DOHH2 (cell line): ENCODE data around the gene SPAG6.
A peak's percentile ranks its signal among the peaks of the same experiment; 100 is the strongest.

Source experiments
- H3F3A ChIP-seq: fragments of 200-600 bp; sonication (generic), shearing (Covaris generic); 2 replicates; pipeline ENCODE4 v1.6.0; 2016; ENCODE audit warnings: antibody characterized with exemption, mild to moderate bottlenecking; ENCODE audit not compliant: control insufficient read depth, insufficient read depth
- H3K27ac ChIP-seq: fragments of 200-600 bp; sonication (generic); 2 replicates; pipeline ENCODE4 v1.5.1; 2014; ENCODE audit warnings: low read depth, mild to moderate bottlenecking, low read length, moderate library complexity
- H3K27me3 ChIP-seq: fragments of 200-600 bp; sonication (generic); 2 replicates; pipeline ENCODE4 v1.6.1; 2014; ENCODE audit warnings: mild to moderate bottlenecking, low read length, mixed read lengths; ENCODE audit not compliant: control insufficient read depth
- H3K36me3 ChIP-seq: fragments of 200-600 bp; sonication (generic); 2 replicates; pipeline ENCODE4 v1.6.1; 2014; ENCODE audit warnings: mild to moderate bottlenecking, low read length, moderate library complexity, mixed read lengths; ENCODE audit not compliant: control insufficient read depth
- H3K4me1 ChIP-seq: fragments of 200-600 bp; sonication (generic); 2 replicates; pipeline ENCODE4 v1.6.1; 2014; ENCODE audit warnings: mild to moderate bottlenecking, low read length, mixed read lengths; ENCODE audit not compliant: control insufficient read depth
- H3K4me2 ChIP-seq: fragments of 200-600 bp; sonication (generic); 2 replicates; pipeline ENCODE4 v1.6.0; 2014; ENCODE audit warnings: mild to moderate bottlenecking, low read length, moderate library complexity
- H3K4me3 ChIP-seq: fragments of 200-600 bp; sonication (generic); 2 replicates; pipeline ENCODE4 v1.5.1; 2014; ENCODE audit warnings: mild to moderate bottlenecking, low read length, mixed read lengths
- H3K79me2 ChIP-seq: fragments of 200-600 bp; sonication (generic); 2 replicates; pipeline ENCODE4 v1.6.1; 2014; ENCODE audit warnings: mild to moderate bottlenecking, low read length, mixed read lengths; ENCODE audit not compliant: control insufficient read depth
- H3K9me2 ChIP-seq: fragments of 200-600 bp; sonication (generic); replicated peaks from 2 replicates; pipeline ENCODE4 v1.6.1; 2014; ENCODE audit warnings: mild to moderate bottlenecking, low read length, mixed read lengths; ENCODE audit not compliant: control insufficient read depth
- H3K9me3 ChIP-seq: fragments of 200-600 bp; sonication (generic); 2 replicates; pipeline ENCODE4 v1.6.1; 2014; ENCODE audit warnings: antibody characterized with exemption, low read length, mixed read lengths; ENCODE audit not compliant: control insufficient read depth, insufficient read depth
- H4K20me1 ChIP-seq: fragments of 200-600 bp; sonication (generic); 2 replicates; pipeline ENCODE4 v1.6.0; 2014; ENCODE audit warnings: low read depth, mild to moderate bottlenecking, antibody characterized with exemption, low read length, moderate library complexity; ENCODE audit not compliant: control insufficient read depth, insufficient read depth
- CTCF ChIP-seq: fragments of 200-600 bp; sonication (generic); IDR thresholded peaks from one replicate; pipeline ENCODE4 v1.5.1; 2014; ENCODE audit warnings: antibody characterized with exemption, mild to moderate bottlenecking, low read depth, low read length; ENCODE audit not compliant: poor library complexity, severe bottlenecking
- EZH2phosphoT487 ChIP-seq: fragments of 200-600 bp; sonication (generic); IDR thresholded peaks from 2 replicates; pipeline ENCODE4 v1.6.1; 2017; ENCODE audit warnings: borderline replicate concordance, mild to moderate bottlenecking, antibody characterized with exemption, low read length, moderate library complexity, mixed read lengths

SPAG6 gene

DNA sequence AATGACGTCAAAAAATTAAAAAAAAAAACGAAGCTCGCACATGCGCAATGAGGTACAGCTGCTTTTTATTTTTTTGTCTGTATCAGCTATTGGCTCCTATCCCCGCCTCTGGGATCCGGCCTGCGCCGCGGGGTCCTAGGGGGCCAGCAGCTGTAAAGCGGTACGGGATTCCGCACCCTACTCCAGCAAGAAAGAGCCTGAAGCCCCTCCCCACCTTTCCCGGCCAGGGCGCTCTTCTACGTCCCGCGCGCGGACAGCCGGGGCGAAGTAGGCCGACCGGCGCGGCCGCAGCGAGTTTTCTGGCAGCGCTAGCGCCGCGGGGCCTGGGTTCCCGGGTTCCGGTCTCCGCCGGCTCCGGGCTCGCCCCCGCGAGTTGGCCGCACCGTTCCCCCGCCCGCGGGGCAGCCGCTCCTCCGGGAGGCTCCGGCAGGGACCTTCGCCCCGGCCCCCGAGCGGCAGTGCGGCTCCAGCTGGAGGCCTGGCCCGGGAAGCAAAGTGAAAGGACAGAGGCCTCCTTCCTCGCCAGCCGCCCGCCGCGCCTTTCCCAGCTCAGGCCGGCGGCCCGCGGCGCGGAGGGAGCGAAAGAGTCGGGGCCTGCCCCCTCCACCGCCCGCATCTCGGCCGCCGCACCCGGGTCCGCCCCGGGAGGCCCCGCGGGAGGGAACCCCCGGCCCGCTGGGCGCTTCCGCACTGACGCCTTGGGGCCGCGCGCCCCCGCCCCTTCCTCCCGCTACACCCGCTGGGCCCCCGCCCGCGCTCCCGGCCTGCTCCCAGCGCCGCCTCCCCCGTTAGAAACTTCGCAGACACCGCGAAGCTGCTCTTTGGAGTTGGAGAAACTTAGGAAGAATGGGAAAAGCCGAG is 4.7 kb upstream of the SPAG6 start:
- Histone ChIP-seq H3K9me2 (no peaks in the 10 kb centered on the region), H4K20me1 (no peaks in the 10 kb centered on the region), H3K79me2 (no peaks in the 10 kb centered on the region), H3K4me2 (peak overlapping the region; percentile 83), H3K9me3 (no peaks in the 10 kb centered on the region), H3K4me3 (peak overlapping the region; percentile 71), H3F3A (peaks cover 23% of the 10 kb centered on the region), H3K4me1 (peaks cover 72% of the 10 kb centered on the region), H3K36me3 (no peaks in the 10 kb centered on the region), H3K27me3 (peaks cover 72% of the 10 kb centered on the region), H3K27ac (peak overlapping the region; percentile 35)
- TF ChIP-seq CTCF: no peak
- TF ChIP-seq EZH2phosphoT487: no peak

- Histone ChIP-seq H3K27me3 (peaks cover 68% of the 10 kb centered on the region), H3K27ac (no peak overlapping the region), H4K20me1 (no peaks in the 10 kb centered on the region), H3K9me3 (no peaks in the 10 kb centered on the region), H3K36me3 (no peaks in the 10 kb centered on the region), H3K4me2 (peak overlapping the region; percentile 83), H3F3A (peaks cover 23% of the 10 kb centered on the region), H3K4me3 (peak overlapping the region; percentile 71), H3K4me1 (peaks cover 66% of the 10 kb centered on the region), H3K9me2 (no peaks in the 10 kb centered on the region), H3K79me2 (no peaks in the 10 kb centered on the region)
- TF ChIP-seq CTCF: no peak
- peak; percentile 89; the same call in 1 of the 2 replicates for TF ChIP-seq EZH2phosphoT487
These were observed 3.9 kb upstream of the SPAG6 start for GRCh38 chr10:22341190-22341925.

DNA sequence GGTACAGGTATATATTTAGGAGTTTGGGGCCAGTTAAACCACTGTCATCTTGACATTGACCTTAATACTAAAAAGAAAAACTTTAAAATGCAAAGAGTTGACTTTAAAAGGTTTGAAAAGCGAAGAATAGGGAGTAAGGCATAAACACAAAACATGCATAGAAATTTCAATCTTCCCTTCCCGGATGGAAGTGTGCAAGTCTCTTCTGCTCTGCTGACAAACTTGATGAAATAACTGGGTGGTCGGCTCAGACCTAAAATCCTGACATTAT is 3.4 kb upstream of the SPAG6 start:
- Histone ChIP-seq H3K4me2 (peak overlapping the region; percentile 83), H3K36me3 (no peaks in the 10 kb centered on the region), H4K20me1 (no peaks in the 10 kb centered on the region), H3K27ac (no peak overlapping the region), H3F3A (peaks cover 23% of the 10 kb centered on the region), H3K4me1 (peaks cover 61% of the 10 kb centered on the region), H3K9me3 (no peaks in the 10 kb centered on the region), H3K9me2 (no peaks in the 10 kb centered on the region), H3K79me2 (no peaks in the 10 kb centered on the region), H3K27me3 (peaks cover 64% of the 10 kb centered on the region), H3K4me3 (no peak overlapping the region)
- TF ChIP-seq CTCF: no peak
- TF ChIP-seq EZH2phosphoT487: no peak; the same call in 1 of the 2 replicates
